Measurements from ENCODE around the gene GRID2.

GRID2 gene

GRCh38 chr4:93722446-93722845 is 1418.7 kb downstream of the GRID2 start:
- no peak for TF ChIP-seq ARNTL (CRISPR knock-in tag; IDR thresholded peaks at IDR 0.05; ENCODE audit: borderline replicate concordance, low read depth)
- no peak for TF ChIP-seq RARB (CRISPR knock-in tag; IDR thresholded peaks at IDR 0.05)
- no peak for TF ChIP-seq TOX (CRISPR knock-in tag; IDR thresholded peaks at IDR 0.05; ENCODE audit: borderline replicate concordance)
- TF ChIP-seq ZC3H10 (CRISPR knock-in tag; IDR thresholded peaks at IDR 0.05) = no peak
- TF ChIP-seq ISL1 (CRISPR knock-in tag; IDR thresholded peaks at IDR 0.05) = no peak
- TF ChIP-seq POU6F1 (CRISPR knock-in tag; IDR thresholded peaks at IDR 0.05; ENCODE audit: borderline replicate concordance, low read depth) = no peak
- no peak for TF ChIP-seq PATZ1 (CRISPR knock-in tag; IDR thresholded peaks at IDR 0.05; ENCODE audit: borderline replicate concordance)
- no peak for TF ChIP-seq TCF4 (CRISPR knock-in tag; IDR thresholded peaks at IDR 0.05; ENCODE audit: borderline replicate concordance)
- no peak for TF ChIP-seq OSR1 (CRISPR knock-in tag; IDR thresholded peaks at IDR 0.05)
- no peak for ATAC-seq

GRCh38 chr4:93730251-93730650 is 1426.5 kb downstream of the GRID2 start:
- TF ChIP-seq ESRRG (CRISPR knock-in tag; IDR thresholded peaks at IDR 0.05) (no peak), PPARA (CRISPR knock-in tag; IDR thresholded peaks at IDR 0.05; ENCODE audit: borderline replicate concordance) (no peak), TOX (CRISPR knock-in tag; IDR thresholded peaks at IDR 0.05; ENCODE audit: borderline replicate concordance) (no peak), PATZ1 (CRISPR knock-in tag; IDR thresholded peaks at IDR 0.05; ENCODE audit: borderline replicate concordance) (no peak), BACH2 (CRISPR knock-in tag; IDR thresholded peaks at IDR 0.05; ENCODE audit: borderline replicate concordance) (no peak), RARB (CRISPR knock-in tag; IDR thresholded peaks at IDR 0.05) (no peak), CREB5 (CRISPR knock-in tag; IDR thresholded peaks at IDR 0.05; ENCODE audit: low read depth) (no peak), ZNF8 (CRISPR knock-in tag; IDR thresholded peaks at IDR 0.05) (no peak), ZFP30 (CRISPR knock-in tag; IDR thresholded peaks at IDR 0.05) (no peak), OSR1 (CRISPR knock-in tag; IDR thresholded peaks at IDR 0.05) (no peak), TCF4 (CRISPR knock-in tag; IDR thresholded peaks at IDR 0.05; ENCODE audit: borderline replicate concordance) (no peak), ARNTL (CRISPR knock-in tag; IDR thresholded peaks at IDR 0.05; ENCODE audit: borderline replicate concordance, low read depth) (no peak), GLIS3 (CRISPR knock-in tag; IDR thresholded peaks at IDR 0.05) (no peak)
- no peak for ATAC-seq

- no peak for ATAC-seq
- no peak for TF ChIP-seq ZC3H10 (CRISPR knock-in tag; IDR thresholded peaks at IDR 0.05)
- no peak for TF ChIP-seq TSHZ2 (CRISPR knock-in tag; IDR thresholded peaks at IDR 0.05)
- TF ChIP-seq CREB5 (CRISPR knock-in tag; IDR thresholded peaks at IDR 0.05; ENCODE audit: low read depth) = no peak
- no peak for TF ChIP-seq RARB (CRISPR knock-in tag; IDR thresholded peaks at IDR 0.05)
- TF ChIP-seq OSR1 (CRISPR knock-in tag; IDR thresholded peaks at IDR 0.05) = no peak
- TF ChIP-seq CSRNP3 (CRISPR knock-in tag; IDR thresholded peaks at IDR 0.05) = no peak
- TF ChIP-seq ZNF8 (CRISPR knock-in tag; IDR thresholded peaks at IDR 0.05) = no peak
- no peak for TF ChIP-seq SNAI2 (CRISPR knock-in tag; IDR thresholded peaks at IDR 0.05)
- TF ChIP-seq POU6F1 (CRISPR knock-in tag; IDR thresholded peaks at IDR 0.05; ENCODE audit: borderline replicate concordance, low read depth) = no peak
- TF ChIP-seq ZNF70 (CRISPR knock-in tag; IDR thresholded peaks at IDR 0.05) = no peak
- no peak for TF ChIP-seq BACH2 (CRISPR knock-in tag; IDR thresholded peaks at IDR 0.05; ENCODE audit: borderline replicate concordance)
- TF ChIP-seq ESRRG (CRISPR knock-in tag; IDR thresholded peaks at IDR 0.05) = no peak
- no peak for TF ChIP-seq GLIS3 (CRISPR knock-in tag; IDR thresholded peaks at IDR 0.05)
- no peak for TF ChIP-seq TOX (CRISPR knock-in tag; IDR thresholded peaks at IDR 0.05; ENCODE audit: borderline replicate concordance)
Measured at GRCh38 chr4:93730760-93731159, 1427.0 kb downstream of the GRID2 start.

Measured in SK-N-SH treated with all-trans-retinoic acid at 6 μM for 48 hours (cell line).